Measurements from ENCODE around the gene SGIP1. TPM values are rescaled to one million over a fixed set of nuclear protein-coding genes. Genes with fewer than 3 reads are reported as not detected.

SGIP1 gene
- total RNA-seq, 1 donor from 2014 or later: 4.2 TPM

GRCh38 chr1:66598670-66599069, 64.7 kb downstream of the SGIP1 start:
- Mint-ChIP-seq H3K4me3 (no peak overlapping the region), H3K4me1 (peaks cover 3% of the 10 kb centered on the region)
- no peak overlapping the region for H3K9ac ChIP-seq

DNA sequence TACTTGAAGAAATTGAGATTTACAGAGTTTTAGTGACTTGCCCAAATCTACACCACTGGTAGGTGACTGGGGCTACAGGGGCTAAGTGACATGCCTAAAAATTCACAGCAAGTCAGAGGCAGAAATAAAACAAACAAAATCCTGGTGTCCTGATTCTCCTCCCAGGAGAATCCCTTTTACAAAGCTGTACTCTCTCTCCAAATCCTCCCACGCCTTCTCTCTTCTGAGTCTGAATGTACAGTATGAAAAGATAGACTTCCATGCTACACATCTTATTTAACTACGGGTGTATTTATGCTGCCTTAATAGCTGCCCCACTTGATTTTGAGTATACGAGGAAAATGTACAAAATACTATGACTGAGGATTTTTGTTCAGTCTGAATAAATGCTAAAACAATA, 65.4 kb downstream of the SGIP1 start:
- Mint-ChIP-seq H3K9me3 (no peaks in the 10 kb centered on the region), H3K4me3 (no peak overlapping the region), H3K27ac (no peak overlapping the region), H3K36me3 (no peaks in the 10 kb centered on the region), H3K27me3 (ENCODE audit: insufficient read depth, low read depth) (peaks cover 5% of the 10 kb centered on the region), H3K4me1 (peaks cover 3% of the 10 kb centered on the region)
- no peaks in the 10 kb centered on the region for H4K20me1 ChIP-seq (ENCODE audit: low read depth)
- no peaks in the 10 kb centered on the region for H3K36me3 ChIP-seq
- TF ChIP-seq EZH2 (IDR thresholded peaks at IDR 0.05) (no peak), EZH2phosphoT487 (IDR thresholded peaks at IDR 0.05) (no peak), CTCF (IDR thresholded peaks at IDR 0.05) (no peak)
- no peak overlapping the region for H3K4me2 ChIP-seq
- no peak overlapping the region for H3K9ac ChIP-seq
- no peaks in the 10 kb centered on the region for H3K4me1 ChIP-seq
- H2AFZ ChIP-seq (replicated peaks): no peak overlapping the region
- no peaks in the 10 kb centered on the region for H3K9me3 ChIP-seq (ENCODE audit: low read depth)
- DNase-seq (ENCODE audit: low spot score): no peak
- H3K27ac ChIP-seq: no peak overlapping the region
- no peak overlapping the region for H3K4me3 ChIP-seq
- no peaks in the 10 kb centered on the region for H3F3A ChIP-seq (ENCODE audit: low read depth)
- H3K79me2 ChIP-seq (ENCODE audit: low read depth): no peaks in the 10 kb centered on the region
- no peaks in the 10 kb centered on the region for H3K27me3 ChIP-seq

More at GRCh38 chr1:66598670-66599069, 64.7 kb downstream of the SGIP1 start:
- no peaks in the 10 kb centered on the region for H3K79me2 ChIP-seq (ENCODE audit: low read depth)
- H3K9me3 Mint-ChIP-seq: no peaks in the 10 kb centered on the region
- DNase-seq (ENCODE audit: low spot score): no peak
- H3K36me3 Mint-ChIP-seq: no peaks in the 10 kb centered on the region
- H3K4me1 ChIP-seq: no peaks in the 10 kb centered on the region
- no peak overlapping the region for H3K4me3 ChIP-seq
- H3K9me3 ChIP-seq (ENCODE audit: low read depth): no peaks in the 10 kb centered on the region
- H3K36me3 ChIP-seq: no peaks in the 10 kb centered on the region
- no peak overlapping the region for H3K27ac ChIP-seq
- H4K20me1 ChIP-seq (ENCODE audit: low read depth): no peaks in the 10 kb centered on the region
- H3K27ac Mint-ChIP-seq: no peak overlapping the region
- H3K4me2 ChIP-seq: no peak overlapping the region
- no peak overlapping the region for H2AFZ ChIP-seq (replicated peaks)
- peaks cover 5% of the 10 kb centered on the region for H3K27me3 Mint-ChIP-seq (ENCODE audit: insufficient read depth, low read depth)
- H3K27me3 ChIP-seq: no peaks in the 10 kb centered on the region
- H3F3A ChIP-seq (ENCODE audit: low read depth): no peaks in the 10 kb centered on the region
- TF ChIP-seq EZH2phosphoT487 (IDR thresholded peaks at IDR 0.05): no peak
- no peak for TF ChIP-seq EZH2 (IDR thresholded peaks at IDR 0.05)
- no peak for TF ChIP-seq CTCF (IDR thresholded peaks at IDR 0.05)

DNA sequence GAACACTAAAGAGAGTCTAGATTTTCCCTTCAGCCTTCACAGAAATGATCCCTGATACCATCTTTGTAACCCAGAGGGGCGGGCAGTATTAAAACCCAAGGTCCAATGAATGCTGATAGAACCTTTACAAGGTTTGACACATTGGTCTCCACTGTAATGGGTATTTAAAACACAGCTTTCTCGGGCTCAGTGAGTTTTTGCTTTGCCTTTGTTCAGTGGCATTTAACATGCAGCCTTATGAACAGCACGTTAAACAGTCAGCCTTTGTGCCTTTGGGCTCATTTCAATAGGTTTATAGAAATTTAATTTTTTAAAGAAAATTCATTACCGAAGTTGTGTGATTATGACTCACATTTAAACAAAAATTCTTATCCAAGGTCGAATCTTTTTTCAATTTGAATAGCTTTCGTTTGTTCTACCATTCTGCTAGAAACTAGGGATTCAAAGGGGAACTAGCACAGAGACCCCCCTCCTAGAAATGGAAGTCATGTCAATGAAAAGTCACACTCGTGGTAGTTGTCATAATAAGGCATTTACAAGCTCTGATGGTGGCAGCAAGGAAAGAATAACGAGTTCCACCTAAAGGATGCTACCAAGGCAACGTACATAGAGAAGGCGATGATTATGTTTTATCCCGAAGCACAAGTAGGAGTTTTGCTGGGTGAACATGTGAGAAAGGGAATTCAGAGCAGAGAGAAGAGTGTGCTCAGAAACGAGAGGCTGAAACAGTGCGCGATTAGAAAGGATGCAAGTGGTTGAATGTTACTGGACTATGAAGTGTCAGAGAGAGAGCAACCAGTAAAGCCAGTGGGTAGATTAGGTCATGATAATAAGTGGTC, 66.2 kb downstream of the SGIP1 start:
- H3K4me3 ChIP-seq: no peak overlapping the region

More for the DNA sequence above, 66.2 kb downstream of the SGIP1 start:
- H3K27me3 ChIP-seq: no peaks in the 10 kb centered on the region
- H3K4me2 ChIP-seq: no peak overlapping the region
- no peak overlapping the region for H3K27ac ChIP-seq
- no peaks in the 10 kb centered on the region for H3K9me3 ChIP-seq (ENCODE audit: low read depth)
- no peaks in the 10 kb centered on the region for H3F3A ChIP-seq (ENCODE audit: low read depth)
- H3K4me1 ChIP-seq: no peaks in the 10 kb centered on the region
- H4K20me1 ChIP-seq (ENCODE audit: low read depth): no peaks in the 10 kb centered on the region
- Mint-ChIP-seq H3K4me1 (peaks cover 3% of the 10 kb centered on the region), H3K36me3 (no peaks in the 10 kb centered on the region), H3K27ac (no peak overlapping the region), H3K4me3 (no peak overlapping the region), H3K9me3 (no peaks in the 10 kb centered on the region), H3K27me3 (ENCODE audit: insufficient read depth, low read depth) (peaks cover 5% of the 10 kb centered on the region)
- H3K9ac ChIP-seq: no peak overlapping the region
- no peaks in the 10 kb centered on the region for H3K36me3 ChIP-seq
- H2AFZ ChIP-seq (replicated peaks): no peak overlapping the region
- H3K79me2 ChIP-seq (ENCODE audit: low read depth): no peaks in the 10 kb centered on the region
- DNase-seq (ENCODE audit: low spot score): no peak
- TF ChIP-seq CTCF (IDR thresholded peaks at IDR 0.05) (no peak), EZH2phosphoT487 (IDR thresholded peaks at IDR 0.05) (no peak), EZH2 (IDR thresholded peaks at IDR 0.05) (no peak)

All from neural progenitor cell (in vitro differentiated cells).